Subcutaneous adipose tissue (tissue), 4 donors: Measurements from ENCODE around the gene PLS1. TPM values are rescaled to one million over a fixed set of nuclear protein-coding genes. Genes with fewer than 3 reads are reported as not detected.

Experiments used
- CTCF ChIP-seq: fragments of 450-650 bp; IDR thresholded peaks from one replicate; pipeline ENCODE4 v1.5.1; 2016; ENCODE audit warnings: low read depth, mild to moderate bottlenecking, control low read depth, antibody characterized with exemption, moderate library complexity
- total RNA-seq, 4 donors: library from RNA; depleted of rRNA; stranded (reverse); fragments of >200 nt; gene quantifications; one replicate each; pipeline ENCODE4 v1.1.0, GENCODE V29; 2016

Gene PLS1
- total RNA-seq, 4 donors from 2014 or later = 0.88 to 2.9 (median 2.4) TPM; not detected in 1

DNA sequence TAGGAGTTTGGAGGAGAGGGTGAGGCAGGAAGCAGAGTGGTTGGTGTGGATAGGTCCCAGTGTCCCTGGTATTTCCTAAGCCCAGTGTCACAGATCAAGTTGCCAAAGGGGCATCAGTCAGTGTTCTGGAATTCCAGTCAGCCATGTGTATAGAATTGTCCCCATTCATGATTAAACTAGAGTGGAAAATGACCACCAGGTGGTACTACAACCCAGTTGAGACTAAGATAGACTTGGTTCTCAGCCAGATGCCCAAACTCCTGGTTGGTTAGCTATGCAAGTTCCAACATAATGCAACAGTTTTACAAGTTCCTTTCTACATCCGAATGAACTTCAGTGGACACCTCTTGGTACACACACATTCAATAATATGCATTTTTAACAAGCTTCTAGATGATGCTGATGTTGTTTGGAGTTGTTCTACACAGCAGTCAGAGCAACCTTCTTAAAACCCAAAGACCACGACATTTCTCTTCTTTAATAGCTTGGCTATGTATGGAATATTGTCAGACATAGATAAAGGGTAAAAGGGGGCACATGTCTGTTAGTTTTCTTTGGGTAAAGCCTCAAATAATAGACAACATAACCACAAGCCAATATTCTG lies 9.3 kb upstream of the PLS1 start:
- no peak for TF ChIP-seq CTCF

GRCh38 chr3:142588703-142589102 lies 7.5 kb upstream of the PLS1 start:
- no peak for TF ChIP-seq CTCF

DNA sequence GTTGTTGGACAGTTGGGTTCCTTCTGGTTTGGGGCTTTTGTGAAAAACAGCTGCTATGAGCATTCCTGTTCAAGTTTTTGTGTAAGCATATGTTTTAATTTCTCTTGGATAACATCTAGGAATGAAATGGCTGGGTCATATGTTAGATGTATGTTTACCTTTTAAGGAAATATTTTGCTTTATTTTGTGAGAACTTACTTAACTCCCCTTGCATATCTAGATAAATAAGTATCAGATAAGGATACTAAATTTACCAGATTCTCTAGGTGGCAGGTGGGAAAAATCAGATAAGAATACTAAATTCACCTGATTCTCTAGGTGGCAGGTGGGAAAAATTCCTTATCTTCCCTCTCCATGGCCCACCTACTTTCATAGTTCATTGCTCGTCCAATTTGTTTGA lies 1.1 kb upstream of the PLS1 start:
- no peak for TF ChIP-seq CTCF

DNA sequence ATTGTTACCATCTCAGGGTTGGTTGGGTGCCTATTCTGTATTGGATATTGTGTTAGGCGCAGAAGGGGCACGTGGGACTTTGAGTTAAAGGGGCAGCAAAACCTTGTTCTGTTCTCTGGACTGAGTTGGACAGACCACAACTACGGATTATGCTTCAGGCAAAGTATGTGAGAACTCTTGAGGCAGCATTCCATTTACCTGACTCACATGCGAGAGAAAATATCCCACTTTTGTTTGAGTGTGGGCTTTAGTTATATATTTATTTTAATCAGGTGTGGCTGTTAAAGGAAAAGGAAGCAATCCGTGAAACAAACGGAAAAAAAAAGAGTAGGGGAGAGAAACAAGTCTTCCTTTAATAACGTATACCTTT lies 627 bp upstream of the PLS1 start:
- no peak for TF ChIP-seq CTCF

DNA sequence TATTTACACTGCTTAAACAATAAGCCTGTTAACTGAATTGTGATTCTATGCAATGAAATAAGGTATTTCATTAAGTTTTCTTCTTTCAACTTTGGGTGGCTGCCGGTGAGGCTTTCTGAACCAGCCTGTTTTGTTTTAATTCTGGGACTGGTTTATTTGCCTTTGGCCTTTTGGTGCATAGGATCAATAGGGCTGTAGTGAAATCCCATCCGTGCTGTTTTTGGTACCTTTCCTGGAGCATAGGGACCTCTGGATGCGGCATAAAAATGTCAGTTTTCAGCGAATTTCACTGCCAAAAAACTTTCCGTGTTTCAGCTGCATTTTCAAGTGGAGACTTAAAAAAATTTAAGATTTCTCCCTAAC lies 514 bp downstream of the PLS1 start:
- TF ChIP-seq CTCF = no peak

DNA sequence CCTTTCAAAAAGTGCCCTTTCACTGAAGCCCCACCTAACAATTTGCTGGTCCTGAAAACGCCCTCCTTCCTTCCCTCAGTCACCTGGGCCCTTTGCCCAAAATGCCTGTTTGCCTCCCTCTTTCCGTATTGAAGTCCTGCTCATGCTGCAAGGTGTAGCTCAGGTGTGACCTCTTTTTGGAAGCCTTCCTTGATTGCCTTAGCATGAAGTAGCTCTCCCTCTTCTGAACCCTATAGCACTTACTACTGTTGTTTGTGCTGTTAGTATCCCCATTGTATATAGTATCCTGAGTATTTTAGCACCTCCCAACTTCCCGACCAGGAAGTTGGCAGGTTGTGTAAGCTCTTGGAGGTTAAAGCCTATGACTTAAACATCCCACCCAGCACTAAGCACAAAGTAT lies 1.7 kb downstream of the PLS1 start:
- TF ChIP-seq CTCF = no peak

DNA sequence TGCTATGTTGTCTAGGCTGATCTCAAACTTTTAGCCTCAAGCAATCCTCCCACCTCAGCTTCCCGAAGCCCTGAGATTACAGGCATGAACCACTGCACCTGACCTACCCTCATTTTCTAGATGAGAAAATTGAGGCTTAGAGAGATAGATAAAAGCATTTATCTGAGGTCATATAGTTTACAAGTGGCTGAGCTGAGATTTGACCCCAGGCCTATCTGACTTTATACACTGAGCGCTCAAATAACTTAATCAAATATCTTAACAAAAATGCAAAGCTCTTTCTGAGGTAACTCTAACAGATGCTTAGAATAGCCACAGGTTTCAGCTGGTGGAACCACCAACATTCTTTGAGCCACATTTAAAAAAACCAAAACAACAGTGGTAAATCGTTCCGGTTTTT lies 5.5 kb downstream of the PLS1 start:
- no peak for TF ChIP-seq CTCF
